HG03139 (cell line): Measurements from ENCODE around the gene MICAL2.

Experiments
- ATAC-seq: cut with Tn5 transposase; IDR thresholded peaks from one replicate; pipeline ENCODE4 v1.9.1; 2021; ENCODE audit not compliant: unreplicated experiment

MICAL2 gene

GRCh38 chr11:12154871-12155668 lies 44.7 kb downstream of the MICAL2 start:
- ATAC-seq: no peak

DNA sequence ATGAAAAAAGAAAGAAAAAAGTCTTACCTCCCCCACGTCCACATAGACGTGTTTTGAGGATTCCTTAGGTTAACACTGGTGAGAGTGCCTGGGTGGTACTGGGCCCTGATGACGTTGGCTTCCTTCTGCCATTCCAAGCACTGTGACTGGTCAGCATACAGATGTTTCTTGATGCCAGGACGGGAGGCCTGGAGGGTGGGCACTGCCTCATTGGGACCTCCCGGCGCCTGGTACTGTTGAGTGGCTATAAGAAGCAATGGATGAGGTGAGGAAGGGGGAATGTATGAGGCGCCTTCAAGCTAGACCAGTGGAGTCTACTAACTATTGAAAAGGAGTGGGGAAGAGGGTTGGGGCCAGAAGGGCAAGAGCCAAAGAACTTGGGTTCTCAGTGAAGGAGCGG lies 45.3 kb downstream of the MICAL2 start:
- no peak for ATAC-seq

DNA sequence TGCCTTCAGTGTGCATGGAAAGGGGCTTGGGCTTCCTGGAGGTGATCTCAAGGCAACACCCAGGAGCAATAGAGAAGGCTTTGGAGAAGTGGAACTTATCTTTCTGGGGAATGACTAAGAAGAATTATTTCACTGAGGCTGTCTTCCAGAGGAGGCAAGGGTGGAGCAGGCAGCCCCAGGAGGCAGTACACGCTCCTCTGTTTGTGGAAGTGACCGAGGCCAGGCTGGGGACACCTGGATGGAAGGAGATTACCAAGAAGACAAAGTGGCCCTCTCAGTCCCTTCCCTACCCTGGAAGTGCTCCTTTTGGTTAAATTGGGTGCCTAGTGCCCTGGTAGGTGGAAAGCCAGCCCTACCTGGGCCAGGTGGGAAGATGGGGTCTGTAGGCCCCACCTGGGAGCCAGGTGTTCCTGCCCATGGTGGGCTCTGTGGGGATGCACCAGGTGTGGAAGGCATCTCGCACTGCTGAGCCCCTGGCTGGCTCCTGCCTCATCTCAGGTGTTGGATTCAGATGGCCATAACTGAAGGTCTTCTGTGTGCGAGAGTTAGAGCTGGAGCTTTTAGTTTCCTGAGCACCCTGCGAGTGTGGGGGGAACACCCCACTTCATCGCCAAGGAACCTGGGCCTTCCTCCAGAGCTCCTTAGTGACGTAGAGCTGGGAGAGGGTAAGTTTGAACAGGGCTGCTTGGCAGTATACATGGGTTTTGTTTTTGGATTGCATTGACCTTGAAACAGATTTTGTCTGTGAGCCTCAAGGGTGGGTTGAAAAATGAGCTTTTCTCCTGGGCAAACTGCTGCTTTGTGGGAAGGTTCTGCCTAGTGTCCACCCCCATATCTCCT lies 46.1 kb downstream of the MICAL2 start:
- no peak for ATAC-seq

- ATAC-seq: no peak
These were observed 46.9 kb downstream of the MICAL2 start for GRCh38 chr11:12157241-12157661.

DNA sequence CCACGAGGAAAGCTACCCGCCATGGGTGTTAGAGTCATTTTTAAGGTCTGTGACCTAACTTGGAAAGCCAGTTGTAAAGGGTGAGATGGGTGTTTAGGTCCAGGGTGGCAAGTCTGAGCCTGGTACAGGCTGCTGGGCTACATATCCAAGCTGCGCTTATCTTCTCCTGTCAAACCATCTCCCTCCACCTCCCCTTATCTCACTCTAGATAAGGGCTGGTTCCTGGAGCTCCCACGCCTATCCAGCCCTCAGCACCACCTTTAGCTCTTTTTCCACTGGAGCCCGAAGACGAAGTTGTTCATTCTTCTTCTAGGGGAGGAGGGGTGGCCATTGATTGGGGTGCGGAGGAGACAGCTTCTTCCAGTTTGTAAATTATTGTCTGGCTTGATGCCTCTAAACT lies 48.5 kb downstream of the MICAL2 start:
- ATAC-seq: no peak

DNA sequence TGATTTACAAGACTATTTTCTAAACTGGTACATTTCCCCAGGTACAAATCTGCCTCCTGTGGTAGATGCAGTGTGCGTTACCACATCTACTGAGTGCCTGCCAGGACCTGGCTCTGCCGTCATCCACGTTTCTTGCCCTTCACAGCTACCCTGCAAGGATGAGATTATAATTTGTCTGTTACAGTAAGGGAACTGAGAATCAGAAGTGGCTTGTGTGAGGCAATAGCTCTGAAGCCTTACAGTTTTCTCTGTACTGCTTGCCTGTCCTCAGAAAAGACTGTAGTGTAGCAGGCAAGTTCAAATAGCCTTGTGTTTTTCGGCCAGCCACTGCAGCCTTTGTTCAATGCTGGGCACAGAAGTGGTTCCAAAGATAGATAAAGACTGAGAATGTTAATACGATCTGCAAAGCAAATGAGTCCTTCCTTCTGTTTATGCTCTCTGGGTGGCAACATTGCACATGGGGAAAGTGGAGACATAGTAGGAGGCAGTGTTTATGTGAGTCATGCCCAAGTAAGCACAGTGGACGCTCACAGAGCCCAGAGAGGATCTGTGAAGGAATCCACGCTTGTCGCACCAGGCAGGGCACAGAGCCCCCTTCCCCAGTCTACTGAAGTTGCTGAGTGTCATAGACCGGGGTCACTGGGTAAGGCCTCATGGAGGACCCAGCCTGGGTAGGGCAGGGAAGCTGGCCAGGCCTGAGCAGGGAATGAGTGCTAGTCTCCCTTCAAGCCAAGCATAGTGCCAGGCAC lies 49.1 kb downstream of the MICAL2 start:
- ATAC-seq: no peak

GRCh38 chr11:12160231-12160630 lies 49.8 kb downstream of the MICAL2 start:
- ATAC-seq: no peak

DNA sequence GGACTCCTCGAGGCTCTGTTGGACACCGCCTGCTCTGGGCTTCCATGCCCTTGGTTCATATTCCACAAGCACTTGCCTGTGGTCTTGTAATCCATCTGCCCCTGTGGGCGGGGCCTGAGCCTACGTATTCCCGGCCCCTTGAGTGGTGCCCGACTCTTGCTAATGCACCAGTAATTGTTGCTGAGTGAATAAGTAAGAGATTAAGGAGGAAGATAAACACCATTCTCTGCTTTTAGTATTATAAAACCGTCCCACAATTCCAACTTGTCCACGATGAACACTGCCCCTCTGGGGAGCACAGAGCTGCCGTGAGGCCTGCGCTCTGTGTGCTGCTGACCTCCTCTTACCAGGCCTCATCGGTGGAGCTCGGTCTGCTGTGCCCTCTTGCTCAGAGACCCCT lies 50.3 kb downstream of the MICAL2 start:
- ATAC-seq: no peak

DNA sequence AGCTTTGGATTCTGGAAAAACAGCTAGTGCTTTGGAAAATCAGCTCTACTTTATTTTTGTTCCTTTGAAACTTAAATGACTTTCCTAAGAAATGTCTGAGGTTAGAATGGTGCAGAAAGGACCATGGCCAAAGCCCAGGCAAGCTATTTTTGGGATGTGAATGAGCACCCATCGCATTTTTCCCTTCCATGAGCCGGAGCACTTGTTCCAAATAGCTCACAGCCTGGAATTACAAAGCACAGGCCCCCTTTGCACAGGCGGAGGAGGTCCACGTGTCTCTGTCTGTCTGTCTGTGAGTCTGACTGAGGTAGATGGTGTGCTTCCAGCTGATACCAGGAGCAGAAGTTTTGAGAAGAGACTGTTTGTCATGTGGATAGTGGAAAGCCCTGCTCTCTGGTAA lies 50.7 kb downstream of the MICAL2 start:
- ATAC-seq: no peak

- ATAC-seq: no peak
These were observed 51.4 kb downstream of the MICAL2 start for GRCh38 chr11:12161603-12162350.

DNA sequence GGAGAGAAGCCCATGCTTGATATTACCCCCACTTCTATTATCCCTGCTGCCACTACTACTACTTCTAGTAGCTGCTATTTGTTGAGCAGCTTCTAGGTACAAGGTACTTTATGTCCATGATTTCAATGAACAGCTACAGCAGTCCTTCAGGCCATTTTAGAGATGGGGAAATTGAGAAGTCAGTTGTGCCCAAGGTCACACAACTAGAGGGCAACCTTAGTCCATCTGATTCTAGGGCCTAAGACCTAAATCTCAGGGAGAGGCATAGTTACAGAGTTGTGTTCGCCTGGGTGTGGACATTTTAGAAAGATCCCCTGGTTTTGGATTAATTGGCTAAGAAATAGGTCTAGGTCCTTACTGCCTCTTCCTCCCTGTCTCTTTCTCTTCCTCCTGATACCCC lies 52.3 kb downstream of the MICAL2 start:
- no peak for ATAC-seq

GRCh38 chr11:12163181-12163941 lies 53.0 kb downstream of the MICAL2 start:
- ATAC-seq: no peak

- ATAC-seq: no peak
These were observed 53.9 kb downstream of the MICAL2 start for GRCh38 chr11:12164061-12165014.

- no peak for ATAC-seq
These were observed 55.0 kb downstream of the MICAL2 start for GRCh38 chr11:12165237-12165875.

DNA sequence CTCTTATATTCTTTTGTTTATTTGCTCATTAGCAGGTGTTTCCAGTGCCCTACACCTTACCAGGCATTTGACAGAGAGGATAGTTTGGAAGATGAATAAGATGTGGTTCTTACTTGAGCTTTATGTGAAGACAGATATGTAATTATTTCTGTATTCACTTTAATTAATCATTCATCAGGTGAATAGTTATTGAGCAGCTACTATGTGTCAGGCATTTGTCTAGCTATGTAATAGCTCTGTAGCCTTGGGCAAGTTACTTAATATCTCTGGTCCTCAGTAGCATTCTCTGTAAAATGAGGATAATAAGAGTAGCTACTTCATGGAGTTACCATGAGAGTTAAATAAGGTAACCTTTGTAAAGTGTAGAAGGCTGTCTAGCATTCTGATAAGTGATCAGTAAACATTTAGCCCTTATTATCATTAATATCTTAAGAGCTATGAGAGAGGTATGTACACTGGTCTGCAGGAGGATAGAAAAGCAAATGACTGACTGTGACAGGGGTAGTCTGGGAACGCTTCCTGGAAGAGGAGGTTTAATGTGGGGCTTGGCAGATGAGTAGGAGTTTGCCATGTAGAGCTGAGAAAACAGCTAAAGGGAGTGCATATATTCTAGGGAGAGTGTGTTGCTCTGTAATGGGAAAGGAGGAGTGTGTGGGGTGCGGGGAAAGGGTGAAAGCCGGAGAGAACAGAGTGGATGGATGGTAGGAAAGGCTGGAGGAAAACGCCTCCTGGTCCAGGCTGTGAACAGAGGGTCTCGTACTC lies 56.1 kb downstream of the MICAL2 start:
- ATAC-seq: no peak

GRCh38 chr11:12167061-12168000 lies 56.9 kb downstream of the MICAL2 start:
- ATAC-seq: no peak

DNA sequence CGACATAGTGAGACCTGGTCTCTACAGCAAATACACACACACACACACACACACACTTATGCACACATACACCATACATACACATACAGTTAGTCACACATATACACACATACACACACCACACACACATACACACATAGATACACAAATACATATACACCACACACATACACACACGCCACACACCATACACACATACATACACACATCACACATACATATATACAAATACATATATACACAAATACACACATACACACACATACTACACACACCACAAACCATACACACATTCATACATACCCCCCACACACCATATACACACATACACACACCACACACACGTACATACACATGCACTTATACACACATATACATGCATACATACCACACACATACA lies 57.7 kb downstream of the MICAL2 start:
- ATAC-seq: no peak
